GM06990 (cell line): Measurements from ENCODE around the gene ZDHHC14.

Experiments
- DNase-seq: peaks from one replicate; pipeline ENCODE4 v3.0.0-alpha.2; 2011; ENCODE audit not compliant: insufficient read length; ENCODE audit errors: extremely low read depth
- H3K27me3 ChIP-seq: replicated peaks from 2 replicates; pipeline ENCODE4 v1.6.0; 2011; ENCODE audit warnings: low read length; ENCODE audit not compliant: control insufficient read depth, insufficient read depth
- H3K36me3 ChIP-seq: 2 replicates; pipeline ENCODE4 v1.5.1; 2011; ENCODE audit warnings: low read length; ENCODE audit not compliant: control insufficient read depth, insufficient read depth
- H3K4me3 ChIP-seq: replicated peaks from 2 replicates; pipeline ENCODE4 v1.5.1; 2011; ENCODE audit warnings: low read depth, mild to moderate bottlenecking, control low read depth, low read length
- TF ChIP-seq, protein P1 (sequence below): IDR thresholded peaks from 2 replicates; pipeline ENCODE4 v1.5.1; 2011; ENCODE audit warnings: low read length, control low read depth, mild to moderate bottlenecking, inconsistent platforms; ENCODE audit not compliant: insufficient read depth, poor library complexity, severe bottlenecking

The ZDHHC14 gene

DNA sequence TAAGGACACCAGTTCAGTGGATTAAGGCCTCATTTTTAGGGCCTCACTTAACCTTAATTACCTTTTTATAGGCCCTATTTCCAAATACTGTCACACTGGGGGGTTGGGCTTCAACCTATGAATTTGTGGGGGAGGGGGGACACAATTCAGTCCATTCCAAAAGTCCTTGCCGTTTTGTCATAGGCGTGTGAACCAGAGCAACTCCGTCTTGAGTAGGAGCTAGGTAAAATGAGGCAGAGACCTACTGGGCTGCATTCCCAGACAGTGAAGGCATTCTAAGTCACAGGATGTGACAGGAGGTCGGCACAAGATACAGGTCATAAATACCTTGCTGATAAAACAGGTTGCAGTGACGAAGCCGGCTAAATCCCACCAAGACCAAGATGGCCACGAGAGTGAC, 328.6 kb downstream of the ZDHHC14 start:
- 0 out of 2 replicates have a peak, but pooled peaks cover 1% of the 10 kb centered on the region for H3K27me3 ChIP-seq
- no peak for DNase-seq
- TF ChIP-seq, protein P1, sequence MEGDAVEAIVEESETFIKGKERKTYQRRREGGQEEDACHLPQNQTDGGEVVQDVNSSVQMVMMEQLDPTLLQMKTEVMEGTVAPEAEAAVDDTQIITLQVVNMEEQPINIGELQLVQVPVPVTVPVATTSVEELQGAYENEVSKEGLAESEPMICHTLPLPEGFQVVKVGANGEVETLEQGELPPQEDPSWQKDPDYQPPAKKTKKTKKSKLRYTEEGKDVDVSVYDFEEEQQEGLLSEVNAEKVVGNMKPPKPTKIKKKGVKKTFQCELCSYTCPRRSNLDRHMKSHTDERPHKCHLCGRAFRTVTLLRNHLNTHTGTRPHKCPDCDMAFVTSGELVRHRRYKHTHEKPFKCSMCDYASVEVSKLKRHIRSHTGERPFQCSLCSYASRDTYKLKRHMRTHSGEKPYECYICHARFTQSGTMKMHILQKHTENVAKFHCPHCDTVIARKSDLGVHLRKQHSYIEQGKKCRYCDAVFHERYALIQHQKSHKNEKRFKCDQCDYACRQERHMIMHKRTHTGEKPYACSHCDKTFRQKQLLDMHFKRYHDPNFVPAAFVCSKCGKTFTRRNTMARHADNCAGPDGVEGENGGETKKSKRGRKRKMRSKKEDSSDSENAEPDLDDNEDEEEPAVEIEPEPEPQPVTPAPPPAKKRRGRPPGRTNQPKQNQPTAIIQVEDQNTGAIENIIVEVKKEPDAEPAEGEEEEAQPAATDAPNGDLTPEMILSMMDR = no peak
- no peak overlapping the region for H3K4me3 ChIP-seq
- no peaks in the 10 kb centered on the region for H3K36me3 ChIP-seq

DNA sequence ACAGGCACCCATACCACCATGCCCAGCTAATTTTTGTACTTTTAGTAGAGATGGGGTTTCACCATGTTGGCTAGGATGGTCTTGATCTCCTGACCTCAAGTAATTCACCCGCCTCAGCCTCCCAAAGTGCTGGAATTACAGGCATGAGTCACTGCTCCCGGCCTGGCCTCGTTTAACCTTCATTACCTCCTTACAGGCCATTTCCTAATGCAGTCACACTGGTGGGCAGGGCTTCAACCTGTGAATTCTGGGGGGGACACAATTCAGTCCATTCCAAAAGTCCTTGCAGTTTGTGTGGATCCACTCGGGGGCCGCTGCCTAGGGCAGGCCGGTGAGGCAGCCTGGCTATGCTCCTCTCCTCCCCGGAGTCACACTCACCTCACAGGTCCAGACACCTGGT, 329.6 kb downstream of the ZDHHC14 start:
- no peaks in the 10 kb centered on the region for H3K36me3 ChIP-seq
- TF ChIP-seq, protein P1 = no peak
- no peak for DNase-seq
- H3K27me3 ChIP-seq = 0 out of 2 replicates have a peak, but pooled peaks cover 1% of the 10 kb centered on the region
- no peak overlapping the region for H3K4me3 ChIP-seq

GRCh38 chr6:157711060-157711459, 330.1 kb downstream of the ZDHHC14 start:
- H3K27me3 ChIP-seq = 0 out of 2 replicates have a peak, but pooled peaks cover 1% of the 10 kb centered on the region
- DNase-seq = no peak
- TF ChIP-seq, protein P1 = no peak

GRCh38 chr6:157712585-157713295, 331.8 kb downstream of the ZDHHC14 start:
- no peak for DNase-seq
- Histone ChIP-seq H3K27me3 (peaks cover 1% of the 10 kb centered on the region; the same call in 1 of the 2 replicates), H3K36me3 (no peaks in the 10 kb centered on the region), H3K4me3 (no peak overlapping the region)
- TF ChIP-seq, protein P1 = no peak

More at GRCh38 chr6:157711060-157711459, 330.1 kb downstream of the ZDHHC14 start:
- Histone ChIP-seq H3K36me3 (no peaks in the 10 kb centered on the region), H3K4me3 (no peak overlapping the region)

- TF ChIP-seq, protein P1 = no peak
- DNase-seq = no peak
- no peaks in the 10 kb centered on the region for H3K36me3 ChIP-seq
- H3K4me3 ChIP-seq = no peak overlapping the region
- H3K27me3 ChIP-seq = peaks cover 1% of the 10 kb centered on the region; the same call in 1 of the 2 replicates
Observed at GRCh38 chr6:157713451-157714152, 332.6 kb downstream of the ZDHHC14 start.
